H1 (cell line): Measurements from ENCODE around the gene SNAPIN. TPM values are rescaled to one million over a fixed set of nuclear protein-coding genes. Genes with fewer than 3 reads are reported as not detected.

Experiments used
- CTCF ChIA-PET: fragments of 300-600 bp; sonication (Branson Sonifier 250); formaldehyde crosslinking; loops from one replicate; lab custom pipeline; 2021; ENCODE audit not compliant: partially characterized antibody; lab: Charles Lee
- POLR2A ChIA-PET: fragments of 300-600 bp; sonication (Branson Sonifier 250); formaldehyde crosslinking; loops from one replicate; lab custom pipeline; 2021; ENCODE audit warnings: inconsistent platforms; ENCODE audit not compliant: partially characterized antibody; lab: Charles Lee
- DNase-seq, 2 experiments: peaks; one replicate each; pipeline versions ENCODE4 v3.0.0 to v3.0.0-alpha.2; 2010 to 2022; ENCODE audit warnings: low spot score in 2 of 2, low read depth in 1 of 2, mixed read lengths in 1 of 2
- FAIRE-seq: peaks from 2 replicates; lab custom pipeline; 2011; peaks lifted over from hg19 to GRCh38; lab: Jason Lieb, UNC
- H2AFZ ChIP-seq: 2 replicates; pipeline ENCODE4 v1.8.1; 2012; ENCODE audit warnings: low read length, inconsistent platforms
- H2AK5ac ChIP-seq: 2 replicates; pipeline ENCODE4 v1.6.1; 2013; ENCODE audit warnings: low read depth, low read length
- H2BK120ac ChIP-seq: replicated peaks from 2 replicates; pipeline ENCODE3; 2013; ENCODE audit warnings: low read depth, low read length, inconsistent platforms
- H2BK12ac ChIP-seq: 2 replicates; pipeline ENCODE4 v1.6.1; 2013; ENCODE audit warnings: low read depth, low read length
- H2BK15ac ChIP-seq: 2 replicates; pipeline ENCODE4 v1.6.1; 2013; ENCODE audit warnings: low read length
- H2BK20ac ChIP-seq: 2 replicates; pipeline ENCODE4 v1.6.1; 2013; ENCODE audit warnings: low read length
- H2BK5ac ChIP-seq: 2 replicates; pipeline ENCODE4 v1.6.1; 2013; ENCODE audit warnings: low read depth, low read length
- H3K14ac ChIP-seq: 2 replicates; pipeline ENCODE4 v1.6.1; 2013; ENCODE audit warnings: inconsistent platforms; ENCODE audit not compliant: insufficient read length
- H3K18ac ChIP-seq: 2 replicates; pipeline ENCODE4 v1.6.1; 2013; ENCODE audit warnings: low read length; ENCODE audit errors: extremely low read depth
- H3K23ac ChIP-seq: 2 replicates; pipeline ENCODE4 v1.6.1; 2013; ENCODE audit warnings: inconsistent platforms; ENCODE audit not compliant: insufficient read length
- H3K23me2 ChIP-seq: 2 replicates; pipeline ENCODE4 v1.6.1; 2013; ENCODE audit warnings: low read depth, low read length
- H3K27ac ChIP-seq: 2 replicates; pipeline ENCODE4 v1.6.1; 2011; ENCODE audit warnings: low read depth, low read length, inconsistent platforms
- H3K27me3 ChIP-seq, 4 experiments: replicated peaks in 1 of 4; 1 replicate in 1 of 4; 2 replicates in 3 of 4; pipeline versions ENCODE4 v1.6.1 to v1.8.1; 2011 to 2013; ENCODE audit warnings: low read length in 3 of 4, mild to moderate bottlenecking in 3 of 4, inconsistent platforms in 2 of 4, mixed read lengths in 2 of 4, moderate library complexity in 1 of 4; ENCODE audit not compliant: control insufficient read depth in 3 of 4, insufficient read depth in 3 of 4; ENCODE audit errors: extremely low read depth in 1 of 4
- H3K36me3 ChIP-seq, 4 experiments: 2 replicates each; pipeline versions ENCODE4 v1.6.1 to v1.8.1; 2011 to 2013; ENCODE audit warnings: mild to moderate bottlenecking in 4 of 4, low read length in 3 of 4, moderate library complexity in 2 of 4, control low read depth in 1 of 4, inconsistent platforms in 1 of 4; ENCODE audit not compliant: insufficient read depth in 4 of 4, control insufficient read depth in 2 of 4
- H3K4ac ChIP-seq: replicated peaks from 2 replicates; pipeline ENCODE3; 2013; ENCODE audit warnings: low read length, low read depth, mixed read lengths, inconsistent platforms; ENCODE audit not compliant: insufficient read length
- H3K4me1 ChIP-seq, 4 experiments: replicated peaks in 1 of 4; 1 replicate in 1 of 4; 2 replicates in 3 of 4; pipeline versions ENCODE4 v1.6.1 to v1.8.1; 2011 to 2013; ENCODE audit warnings: low read length in 3 of 4, inconsistent platforms in 2 of 4, mixed read lengths in 1 of 4; ENCODE audit not compliant: insufficient read depth in 4 of 4, control insufficient read depth in 3 of 4
- H3K4me2 ChIP-seq, 2 experiments: 2 replicates each; pipeline versions ENCODE4 v1.6.1 to v1.8.1; 2011 to 2013; ENCODE audit warnings: low read depth in 2 of 2, low read length in 2 of 2, control low read depth in 1 of 2, inconsistent platforms in 1 of 2, mild to moderate bottlenecking in 1 of 2; ENCODE audit not compliant: insufficient read depth in 1 of 2
- H3K4me3 ChIP-seq, 4 experiments: fragments of 200-600, 300-600 bp in 1 of 4; sonication (generic), shearing (Covaris generic), sonication (Bioruptor Twin) in 1 of 4; 2 replicates each; pipeline versions ENCODE4 v1.5.1 to v1.8.1; 2011 to 2016; ENCODE audit warnings: low read length in 4 of 4, low read depth in 3 of 4, control low read depth in 2 of 4, inconsistent platforms in 2 of 4, mild to moderate bottlenecking in 2 of 4, mixed read lengths in 1 of 4, moderate library complexity in 1 of 4; ENCODE audit not compliant: insufficient read depth in 2 of 4; ENCODE audit errors: extremely low read depth in 1 of 4
- H3K56ac ChIP-seq: replicated peaks from 2 replicates; pipeline ENCODE3; 2013; ENCODE audit warnings: low read depth, mild to moderate bottlenecking, mixed read lengths, low read length, inconsistent platforms; ENCODE audit not compliant: insufficient read length
- H3K79me1 ChIP-seq: 2 replicates; pipeline ENCODE4 v1.6.1; 2013; ENCODE audit warnings: low read depth, low read length, control low read depth
- H3K79me2 ChIP-seq, 2 experiments: 2 replicates each; pipeline versions ENCODE4 v1.6.1 to v1.8.1; 2012 to 2013; ENCODE audit warnings: low read length in 2 of 2, mild to moderate bottlenecking in 2 of 2, inconsistent platforms in 1 of 2; ENCODE audit not compliant: insufficient read depth in 2 of 2, control insufficient read depth in 1 of 2
- H3K9ac ChIP-seq, 4 experiments: replicated peaks in 1 of 4; 1 replicate in 1 of 4; 2 replicates in 3 of 4; pipeline versions ENCODE4 v1.6.1 to v1.8.1; 2011 to 2013; ENCODE audit warnings: low read depth in 3 of 4, low read length in 3 of 4, control low read depth in 2 of 4, mild to moderate bottlenecking in 2 of 4, moderate library complexity in 2 of 4, inconsistent platforms in 1 of 4; ENCODE audit errors: extremely low read depth in 1 of 4
- H3K9me3 ChIP-seq, 2 experiments: 2 replicates each; pipeline versions ENCODE4 v1.6.1 to v1.8.1; 2012 to 2013; ENCODE audit warnings: mild to moderate bottlenecking in 2 of 2, moderate library complexity in 2 of 2, control low read depth in 1 of 2, inconsistent platforms in 1 of 2, low read depth in 1 of 2, low read length in 1 of 2, mixed read lengths in 1 of 2; ENCODE audit not compliant: insufficient read depth in 2 of 2
- H4K20me1 ChIP-seq, 2 experiments: replicated peaks in 1 of 2; 2 replicates each; pipeline versions ENCODE3 to v1.8.1; 2011 to 2013; ENCODE audit warnings: inconsistent platforms in 2 of 2, low read length in 2 of 2, mild to moderate bottlenecking in 1 of 2; ENCODE audit not compliant: insufficient read depth in 2 of 2, control insufficient read depth in 1 of 2
- H4K5ac ChIP-seq: 2 replicates; pipeline ENCODE4 v1.6.1; 2013; ENCODE audit warnings: low read length, low read depth, mixed read lengths, inconsistent platforms; ENCODE audit not compliant: insufficient read length
- H4K8ac ChIP-seq: 2 replicates; pipeline ENCODE4 v1.8.0; 2013; ENCODE audit warnings: mild to moderate bottlenecking, moderate library complexity, low read length, inconsistent platforms; ENCODE audit not compliant: insufficient read depth; ENCODE audit errors: extremely low read depth
- H4K91ac ChIP-seq: replicated peaks from 2 replicates; pipeline ENCODE3; 2013; ENCODE audit warnings: low read length, mixed read lengths, inconsistent platforms; ENCODE audit not compliant: insufficient read length
- HDAC2 ChIP-seq, 2 experiments: fragments of 300-600 bp in 1 of 2; sonication (generic) in 1 of 2; IDR thresholded peaks; 2 replicates each; pipeline ENCODE4 v1.6.1; 2011 to 2012; ENCODE audit warnings: low read depth in 2 of 2, low read length in 2 of 2, mild to moderate bottlenecking in 2 of 2, moderate library complexity in 2 of 2, borderline replicate concordance in 1 of 2, inconsistent platforms in 1 of 2
- HDAC6 ChIP-seq: IDR thresholded peaks from one replicate; pipeline ENCODE4 v1.7.1; 2012; ENCODE audit warnings: low read depth, mild to moderate bottlenecking, inconsistent platforms, low read length, moderate library complexity
- PHF8 ChIP-seq: fragments of 200-600 bp; sonication (generic); conservative IDR thresholded peaks from 2 replicates; pipeline ENCODE4 v1.7.1; 2012; ENCODE audit warnings: low read depth, mild to moderate bottlenecking, inconsistent platforms, low read length, moderate library complexity
- SIX5 ChIP-seq: IDR thresholded peaks from 2 replicates; pipeline ENCODE4 v1.6.1; 2011; ENCODE audit warnings: mild to moderate bottlenecking, low read depth, low read length
- WGBS, 2 experiments: shearing (Covaris generic) in 1 of 2; methylation state at CpG; one replicate each; pipeline versions ENCODE4 v1.1.6 to v1.1.7; 2013 to 2015; ENCODE audit warnings: low lambda C conversion rate in 2 of 2, mixed read lengths in 2 of 2, inconsistent platforms in 1 of 2, low coverage in 1 of 2, missing lambda C conversion rate in 1 of 2; ENCODE audit not compliant: insufficient replicate concordance in 2 of 2, insufficient coverage in 1 of 2, insufficient read length in 1 of 2; ENCODE audit errors: extremely low coverage in 1 of 2, missing lambda C conversion rate in 1 of 2; 5-methylcytosine and 5-hydroxymethylcytosine counted together
- polyA plus RNA-seq, 7 experiments: library from polyadenylated mRNA; depleted of rRNA in 3 of 7; stranded (reverse) in 5 of 7; unstranded in 2 of 7; fragments of >200 nt in 5 of 7; fragments of 200-250 nt in 2 of 7; gene quantifications; 1 replicate in 5 of 7; 2 replicates in 1 of 7; 4 replicates in 1 of 7; pipeline versions ENCODE4 v1.2.1 to v1.2.3, GENCODE V29; 2011 to 2013; ENCODE audit warnings: missing spikeins in 2 of 7, mixed read lengths in 2 of 7
- total RNA-seq: library from RNA; stranded (reverse); fragmentation: NEBNext Ultra II Directional; extraction: Animal tissue kit (Norgen Biotek cat#: 25700); gene quantifications from 2 replicates; pipeline ENCODE4 v1.2.1, GENCODE V29; 2021

Gene SNAPIN
- total and polyA plus RNA-seq, 2 of the 8 experiments (the other 6 are each of a cell fraction or from before 2014, with no cell fraction given): 25.7 to 31.1 TPM

- H2AK5ac ChIP-seq: no peak overlapping the region
- no peak overlapping the region for H2AFZ ChIP-seq
- H4K5ac ChIP-seq: no peak overlapping the region
- no peaks in the 10 kb centered on the region for H3K79me1 ChIP-seq
- H2BK120ac ChIP-seq: no peak overlapping the region
- CTCF ChIA-PET: interaction anchor here (0.7 to 14.0 kb wide), 7 partner anchors 9 to 91 kb away, joined by 3 to 190 read pairs (median 7); partner anchors contain the start of gene NPR1
- no peak overlapping the region for H3K4ac ChIP-seq
- H2BK12ac ChIP-seq: no peak overlapping the region
- TF ChIP-seq PHF8 (no peak), HDAC6 (no peak), SIX5 (no peak), HDAC2 (IDR thresholded peaks at IDR 0.05; ENCODE audit: borderline replicate concordance in 1 of 2, low read depth in 2 of 2, low read length in 2 of 2) (no peak)
- no peak overlapping the region for H4K91ac ChIP-seq
- 86% methylated on average over 11 of the region's 16 CpGs; no CpG with 5 or more reads in 1 of the 2 experiments for WGBS, 2 experiments
- no peak overlapping the region for H2BK20ac ChIP-seq
- DNase-seq (no peak), FAIRE-seq (no peak)
- no peak overlapping the region for H3K4me3 ChIP-seq
- no peak overlapping the region for H4K8ac ChIP-seq
- no peaks in the 10 kb centered on the region; a peak in 1 of 4 replicates for H3K9me3 ChIP-seq
- peaks cover 0 to 5% (median 4%) of the 10 kb centered on the region in 4 experiments; a peak in 2 of 8 replicates for H3K36me3 ChIP-seq
- H3K27me3 ChIP-seq: no peaks in the 10 kb centered on the region
- no peak overlapping the region for H2BK5ac ChIP-seq
- H4K20me1 ChIP-seq: no peaks in the 10 kb centered on the region
- POLR2A ChIA-PET: interaction anchor here (1.0 to 2.8 kb wide), 2 partner anchors 8 to 10 kb away, joined by 4 to 11 read pairs; no protein-coding TSS in a partner anchor
- H3K14ac ChIP-seq: no peak overlapping the region
- H3K23me2 ChIP-seq: no peaks in the 10 kb centered on the region
- no peak overlapping the region for H3K4me2 ChIP-seq
- no peak overlapping the region for H3K27ac ChIP-seq
- no peaks in the 10 kb centered on the region for H3K4me1 ChIP-seq
- no peak overlapping the region for H3K18ac ChIP-seq
- H3K23ac ChIP-seq: no peak overlapping the region
- no peak overlapping the region for H3K9ac ChIP-seq
- H3K79me2 ChIP-seq: no peaks in the 10 kb centered on the region
- no peak overlapping the region for H2BK15ac ChIP-seq
- no peak overlapping the region for H3K56ac ChIP-seq
These were observed 29.0 kb downstream of the SNAPIN start for GRCh38 chr1:153687346-153688125.
